GM19468 (cell line): ENCODE measurements around the gene ZNHIT6.

Experiments used
- ATAC-seq: cut with Tn5 transposase; IDR thresholded peaks from one replicate; pipeline ENCODE4 v1.9.1; 2021; ENCODE audit warnings: mild to moderate bottlenecking, moderate library complexity, moderate number of reproducible peaks; ENCODE audit not compliant: unreplicated experiment; ENCODE audit errors: extremely low read depth

ZNHIT6 gene

DNA sequence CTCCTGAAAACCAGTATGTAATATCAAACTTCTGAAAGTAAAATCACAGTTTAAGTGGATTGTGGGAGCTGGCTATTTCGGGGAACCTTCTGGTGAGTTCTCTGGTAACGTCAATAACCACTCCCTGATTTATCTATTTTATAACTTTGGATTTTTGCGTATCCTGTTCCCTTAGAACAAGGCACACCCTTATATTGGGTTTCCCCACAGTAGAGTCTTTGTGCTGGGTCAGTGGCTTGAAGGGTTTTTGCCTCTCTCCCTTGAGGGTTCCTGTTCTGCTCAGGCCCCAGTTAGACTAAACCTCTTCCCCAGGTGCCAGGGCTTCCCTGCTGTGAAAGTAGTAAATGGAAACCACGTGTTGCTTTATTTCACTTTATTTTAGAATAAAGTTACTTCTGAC, 106.3 kb downstream of the ZNHIT6 start:
- ATAC-seq, result no peak

DNA sequence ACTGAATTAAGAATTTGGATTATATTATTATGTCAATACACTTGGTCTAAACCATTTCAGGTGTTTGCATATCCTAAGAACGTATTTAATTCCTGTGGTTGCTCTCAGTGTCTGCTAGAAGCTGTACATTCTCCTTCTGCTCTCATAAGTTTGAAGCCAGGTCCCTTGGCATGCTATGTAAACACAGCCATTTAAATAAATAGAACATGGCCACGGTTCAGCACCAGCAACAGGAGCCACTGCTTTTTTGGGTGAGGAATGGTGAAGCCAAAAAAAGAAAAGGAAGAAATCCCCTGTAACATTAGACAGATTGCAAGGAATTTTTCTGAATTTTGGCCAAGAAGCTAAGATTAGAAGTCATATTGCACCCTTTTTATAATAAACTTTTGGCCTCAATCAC, 108.6 kb downstream of the ZNHIT6 start:
- no peak for ATAC-seq
